PC-9 (cell line): ENCODE data around the gene CDHR5.

ENCODE experiments used
- CTCF ChIP-seq: fragments of 200-600 bp; sonication (generic); conservative IDR thresholded peaks from 2 replicates; pipeline ENCODE4 v1.6.1; 2017; ENCODE audit warnings: mixed run types, antibody characterized with exemption, mild to moderate bottlenecking, moderate library complexity
- EZH2 ChIP-seq: fragments of 200-600 bp; sonication (generic); IDR thresholded peaks from 2 replicates; pipeline ENCODE4 v1.8.0; 2017; ENCODE audit warnings: antibody characterized with exemption, low read depth

- TF ChIP-seq CTCF: no peak
- no peak for TF ChIP-seq EZH2
Observed at GRCh38 chr11:660681-661444, 36.1 kb upstream of the CDHR5 start.
